DMS79 treated with DMSO at 0.1 percent for 48 hours (cell line): Measurements from ENCODE around the gene CNTFR.

Experiments
- DNase-seq: peaks from one replicate; lab custom pipeline; 2025; lab: John Stamatoyannopoulos, UW

CNTFR gene

DNA sequence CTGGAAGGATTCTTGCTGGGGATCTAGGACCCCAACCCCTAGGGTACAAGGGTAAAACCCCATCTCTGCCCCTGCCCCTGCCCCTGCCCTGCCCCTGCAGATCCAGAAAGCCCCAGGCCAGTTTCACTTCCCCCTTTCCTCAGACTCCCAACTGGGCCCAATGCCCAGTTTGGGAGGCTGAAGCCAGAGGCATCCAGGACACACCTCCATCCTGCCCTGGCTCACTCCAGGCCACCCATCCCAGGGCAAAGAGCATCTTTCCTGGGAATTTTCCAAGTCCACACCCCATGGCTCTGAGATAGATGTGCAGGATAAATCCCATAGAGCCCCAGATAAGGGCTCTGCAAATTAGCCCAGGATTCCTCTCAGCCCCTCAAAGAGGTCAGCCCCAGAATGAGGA, 17.4 kb downstream of the CNTFR start:
- DNase-seq = no peak

DNA sequence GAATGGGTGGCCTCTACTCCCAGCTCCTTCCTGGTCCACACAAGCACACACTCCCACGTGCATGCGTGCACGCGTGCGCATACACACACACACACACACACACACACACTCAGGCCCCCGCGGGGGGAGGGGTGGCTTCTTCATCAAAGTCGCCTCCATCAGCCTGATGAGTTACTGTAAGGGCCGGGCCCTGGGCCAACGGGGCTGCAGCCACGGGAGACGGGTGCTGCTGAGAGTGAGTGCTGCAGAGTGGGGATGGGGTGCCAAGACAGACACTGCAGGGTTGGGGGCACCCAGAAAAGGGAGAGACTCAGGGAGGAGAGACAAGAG, 18.1 kb downstream of the CNTFR start:
- no peak for DNase-seq

DNA sequence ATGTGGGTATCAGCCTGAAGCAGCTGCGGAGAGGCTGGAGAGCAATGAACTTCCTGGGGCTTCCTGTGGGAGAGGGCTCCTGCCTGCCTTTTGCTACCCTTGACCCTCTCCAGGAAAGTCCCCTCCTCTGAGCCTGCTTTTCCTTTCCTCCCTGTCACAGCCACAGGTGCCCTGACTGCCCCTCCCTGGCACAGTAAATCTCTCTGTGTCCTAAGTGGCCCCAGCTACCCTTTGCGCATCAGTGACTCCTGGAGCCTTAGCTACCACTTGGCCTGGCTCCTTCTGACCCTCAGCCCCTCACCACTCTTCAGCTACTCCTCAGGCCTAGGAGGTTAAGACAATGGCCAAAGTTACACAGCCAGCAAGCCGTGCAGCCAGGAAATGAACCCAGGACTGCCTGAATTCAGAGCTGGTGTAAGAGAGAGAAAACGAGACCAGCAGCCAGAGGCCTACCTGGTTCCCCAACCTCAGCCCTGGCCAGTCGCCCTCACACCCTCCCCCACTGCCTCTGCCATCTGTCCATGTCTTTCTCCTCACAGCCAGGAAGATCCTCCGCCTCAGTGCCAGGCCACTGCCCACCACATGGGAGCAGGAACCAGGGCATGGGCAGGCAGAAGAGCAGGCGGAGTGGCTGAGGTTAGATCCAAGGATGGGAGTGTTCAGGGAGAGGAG, 18.6 kb downstream of the CNTFR start:
- DNase-seq = no peak

DNA sequence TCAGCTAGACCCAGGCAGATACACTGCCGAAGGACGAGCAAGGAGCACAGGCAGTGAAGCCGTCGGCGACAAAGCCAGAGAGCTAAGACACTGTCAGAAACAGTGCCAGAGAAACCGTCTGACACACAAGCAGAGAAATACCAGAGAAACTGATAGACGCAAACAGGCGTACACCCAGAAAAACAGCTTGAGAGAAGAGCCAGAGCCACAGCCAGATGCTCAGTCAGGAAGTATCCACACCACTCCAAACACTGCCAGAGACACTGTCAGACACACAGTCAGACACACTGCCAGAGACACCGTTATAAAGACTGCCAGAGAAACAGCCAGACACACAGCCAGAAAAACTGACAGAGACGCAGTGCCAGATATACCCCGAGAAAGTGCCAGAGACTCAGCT, 19.1 kb downstream of the CNTFR start:
- DNase-seq = no peak

DNA sequence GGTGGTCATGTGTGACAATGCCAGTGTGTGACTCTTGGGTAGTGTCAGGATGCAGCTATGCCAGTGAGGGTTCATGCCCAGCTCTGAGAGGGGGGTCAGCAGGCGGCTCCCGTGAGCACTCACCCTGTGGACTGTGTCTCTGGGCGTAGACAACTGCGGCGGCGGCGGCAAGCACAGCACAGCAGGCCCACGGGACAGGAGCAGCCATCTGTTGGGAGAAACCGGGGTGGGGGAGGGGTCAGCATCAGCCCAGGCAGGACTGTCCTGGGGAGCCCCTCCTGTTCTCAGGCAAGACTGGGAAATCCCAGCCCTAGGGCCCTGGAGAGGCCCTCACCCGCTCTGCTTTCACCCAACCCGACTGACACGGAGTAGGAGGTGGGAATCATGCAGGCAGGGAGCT, 20.8 kb downstream of the CNTFR start:
- DNase-seq = no peak

DNA sequence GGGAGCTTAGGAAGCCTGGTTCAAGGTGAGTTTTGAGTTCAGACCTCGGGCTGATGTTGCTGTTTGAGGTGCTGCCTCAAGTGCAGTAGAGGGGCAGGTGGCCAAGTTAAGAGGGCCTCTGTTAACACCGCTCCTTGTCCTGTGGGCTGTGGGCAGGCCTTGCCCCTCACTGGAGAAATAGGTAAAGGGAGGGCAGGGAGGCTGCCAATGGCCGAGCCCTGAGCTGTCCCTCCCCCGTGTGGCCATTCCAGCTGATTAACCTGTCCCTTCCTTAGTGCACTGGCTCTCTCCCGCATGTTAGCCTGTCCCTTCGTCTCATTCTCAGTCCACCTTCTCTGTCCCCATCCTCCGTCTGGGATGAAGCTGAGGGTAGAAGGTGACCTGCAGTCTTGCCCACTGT, 21.4 kb downstream of the CNTFR start:
- no peak for DNase-seq

DNA sequence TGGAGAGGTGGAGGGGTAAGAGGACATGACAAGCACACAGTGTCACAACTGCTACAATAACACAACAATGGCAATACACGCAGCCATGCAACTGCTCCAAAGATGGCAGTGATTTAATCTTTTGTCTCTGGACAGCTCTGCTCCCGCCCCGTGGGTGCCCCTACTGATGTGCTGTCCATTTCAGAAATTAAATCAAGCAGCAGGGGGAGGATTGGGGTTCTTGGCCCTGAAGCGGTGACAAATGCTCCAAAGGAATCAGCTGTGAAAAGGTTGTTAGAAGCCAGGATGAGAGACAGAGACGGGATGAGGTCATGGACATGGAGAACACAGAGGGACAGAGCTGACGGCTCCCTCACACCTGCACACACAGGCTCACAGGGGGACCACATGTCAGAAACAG, 22.6 kb downstream of the CNTFR start:
- no peak for DNase-seq

DNA sequence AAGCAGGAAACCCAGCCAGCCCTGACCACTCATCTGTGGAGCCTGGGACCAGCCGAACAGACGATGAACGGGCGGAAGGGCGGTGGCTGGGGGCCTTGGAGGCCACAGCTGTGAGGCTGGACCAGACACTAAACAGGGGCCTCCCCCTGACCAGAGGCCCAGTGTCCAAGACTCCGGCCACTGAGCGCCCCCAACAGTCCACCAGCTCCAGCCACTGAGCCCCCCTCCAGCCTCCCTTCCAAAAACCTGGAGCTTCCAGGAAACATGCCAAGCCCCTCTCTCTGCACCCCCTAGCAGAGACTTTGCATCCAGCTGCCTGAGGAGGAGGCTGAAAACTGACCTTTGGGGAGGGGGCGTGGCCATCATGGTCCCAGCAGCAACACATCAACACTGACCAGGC, 23.2 kb downstream of the CNTFR start:
- DNase-seq = no peak

DNA sequence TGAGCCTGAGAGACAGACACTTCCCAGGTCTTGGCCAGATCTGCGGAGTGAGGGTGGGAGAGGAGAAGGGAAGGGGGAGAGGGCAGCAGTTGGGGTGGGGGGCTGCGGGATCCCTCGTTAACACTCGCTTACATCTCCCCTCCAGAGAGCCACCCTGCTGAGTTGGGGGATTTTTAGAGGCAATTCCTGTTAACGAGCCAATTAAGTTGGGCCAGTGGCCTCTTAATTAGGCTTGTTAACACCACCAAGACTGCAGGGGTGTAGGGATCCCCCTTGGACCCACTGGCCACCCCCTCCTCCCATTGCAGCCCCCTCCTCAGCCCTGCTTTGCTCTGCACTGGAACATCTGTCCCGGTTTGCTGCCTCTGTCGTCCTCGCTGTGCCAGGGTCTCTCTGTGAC, 23.7 kb downstream of the CNTFR start:
- no peak for DNase-seq

DNA sequence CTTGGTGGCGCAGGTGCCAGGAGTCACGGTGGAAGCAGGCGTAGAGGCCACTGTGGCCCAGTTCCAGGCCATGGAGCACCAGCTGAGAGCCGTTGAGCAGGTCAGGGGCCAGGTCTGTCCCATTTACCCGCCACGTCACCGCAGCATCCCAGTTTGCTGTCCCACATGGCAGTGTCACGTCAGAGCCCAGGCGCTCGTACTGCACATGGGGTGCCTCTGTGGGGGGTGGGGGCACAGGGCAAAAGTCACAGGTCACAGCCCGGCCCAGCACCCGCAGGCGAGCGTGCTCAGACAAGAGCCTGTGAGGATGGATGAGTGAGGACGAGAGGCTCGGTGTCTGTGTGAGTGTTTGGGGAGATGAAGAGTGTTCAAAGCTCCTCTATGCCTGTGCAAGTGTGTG, 24.9 kb downstream of the CNTFR start:
- DNase-seq = no peak

DNA sequence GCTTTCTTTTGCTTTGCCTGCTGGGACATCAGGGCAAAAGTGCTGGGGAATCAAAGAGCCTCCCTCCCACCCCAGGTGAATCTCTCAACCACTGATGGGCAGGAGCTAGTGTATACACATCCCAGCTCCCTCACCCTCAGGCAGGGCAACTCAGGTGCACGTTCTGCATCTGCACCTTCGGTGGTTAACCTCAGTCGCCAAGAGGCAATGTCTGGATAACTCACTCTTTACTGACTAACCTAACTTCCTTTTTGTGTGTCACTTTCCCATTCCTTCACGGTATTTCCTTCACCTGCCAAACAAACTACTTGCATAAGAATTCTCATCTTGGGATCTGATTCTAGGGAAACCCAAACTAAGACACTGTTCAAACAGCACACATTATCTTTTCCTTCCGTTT, 26.3 kb downstream of the CNTFR start:
- no peak for DNase-seq

DNA sequence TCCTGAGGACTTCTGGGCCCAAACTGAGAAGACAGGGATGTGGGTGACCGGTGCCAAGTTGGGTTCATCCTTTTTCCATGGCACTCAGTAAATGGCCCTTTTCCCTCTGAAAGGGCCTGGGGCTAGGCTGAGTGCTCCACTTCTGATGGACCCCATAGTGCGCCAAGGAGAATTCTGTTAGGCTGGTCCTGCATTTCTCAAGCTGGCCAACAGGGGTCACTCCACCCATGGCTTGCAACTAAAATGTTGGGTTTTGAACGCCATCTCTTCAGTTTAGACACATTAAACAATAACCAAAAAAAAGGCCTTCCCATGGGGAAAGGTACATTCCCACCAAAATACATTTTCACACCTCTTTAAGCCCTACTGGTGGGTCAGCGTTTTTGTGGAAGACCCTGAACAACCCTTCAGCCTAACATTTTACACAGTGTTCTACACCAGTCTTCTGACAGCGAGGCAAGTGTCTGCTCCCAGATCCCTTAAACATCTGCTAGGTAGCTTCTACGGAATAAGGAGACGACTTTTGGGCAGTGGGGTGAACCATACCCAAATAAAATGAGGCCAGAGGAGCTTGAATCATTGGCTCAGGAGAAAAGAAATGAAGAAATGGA, 27.3 kb downstream of the CNTFR start:
- no peak for DNase-seq

DNA sequence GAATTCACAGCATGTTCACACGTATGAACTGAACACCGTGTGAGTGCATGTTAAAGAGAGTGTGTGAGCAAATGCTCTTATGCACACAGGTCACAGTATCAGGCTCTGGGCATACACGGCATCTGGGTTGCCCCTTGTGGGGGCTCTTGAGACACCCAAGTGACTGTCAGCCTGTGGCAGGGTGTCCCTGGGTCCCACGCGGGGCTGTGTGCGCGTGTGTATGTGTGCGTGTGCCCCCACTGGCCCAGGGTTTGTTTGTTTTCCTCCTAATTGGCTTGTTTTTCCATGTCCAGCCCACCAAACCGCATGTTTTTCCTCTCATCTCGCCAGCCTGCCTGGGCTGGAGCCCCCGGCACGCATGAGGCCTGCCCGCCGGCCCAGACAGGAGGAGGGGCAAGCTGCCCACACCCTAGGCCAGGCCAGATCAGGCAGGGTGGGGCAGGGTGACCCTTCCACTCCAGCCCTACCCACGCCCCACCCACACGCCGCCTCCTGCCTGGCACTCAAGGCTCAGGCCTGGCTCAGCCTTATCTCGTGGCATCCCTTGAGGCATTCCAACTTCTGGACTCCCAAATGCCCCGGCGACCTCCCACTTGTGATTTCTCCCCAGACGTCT, 28.8 kb downstream of the CNTFR start:
- DNase-seq = no peak

DNA sequence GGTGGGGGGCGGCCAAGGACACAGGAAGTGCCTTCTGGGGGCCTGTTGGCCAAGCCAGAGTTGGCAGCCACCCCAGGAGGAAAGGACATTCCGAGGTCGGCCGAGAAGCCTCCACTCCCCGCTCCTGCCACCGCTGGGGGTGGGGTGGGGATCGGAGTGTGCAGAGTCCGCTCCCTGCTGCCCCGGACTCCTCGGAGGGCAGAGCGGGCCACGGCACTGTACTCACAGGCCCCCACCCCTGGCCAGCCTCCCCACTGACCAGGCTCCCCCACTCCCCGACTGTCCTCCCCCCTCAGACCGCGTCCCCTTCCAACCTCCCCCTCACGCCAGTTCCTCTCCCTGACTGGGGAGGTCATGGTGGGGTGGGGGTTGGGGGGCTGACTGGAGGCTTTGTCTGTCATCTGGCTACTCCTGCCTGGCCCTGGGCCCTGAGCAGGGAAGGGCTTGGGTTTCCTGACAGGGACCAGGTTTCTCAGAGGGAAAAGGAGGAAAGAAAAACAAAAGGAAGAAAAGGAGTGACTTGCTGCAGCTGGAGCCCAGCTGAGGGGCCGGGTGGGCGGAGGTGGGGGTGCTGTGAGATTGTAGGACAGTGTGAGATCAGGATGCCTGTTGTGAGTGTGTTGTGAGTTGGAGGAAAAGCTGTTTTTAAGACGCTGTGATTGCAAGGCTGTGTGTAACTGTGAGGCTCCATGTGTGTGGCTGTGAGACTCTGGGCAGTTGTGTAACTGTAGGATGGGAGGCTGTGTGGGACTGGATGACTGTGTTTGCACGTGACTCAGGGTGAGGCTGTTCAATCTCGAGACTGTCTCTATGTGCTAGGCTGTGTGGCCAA, 29.7 kb downstream of the CNTFR start:
- no peak for DNase-seq

DNA sequence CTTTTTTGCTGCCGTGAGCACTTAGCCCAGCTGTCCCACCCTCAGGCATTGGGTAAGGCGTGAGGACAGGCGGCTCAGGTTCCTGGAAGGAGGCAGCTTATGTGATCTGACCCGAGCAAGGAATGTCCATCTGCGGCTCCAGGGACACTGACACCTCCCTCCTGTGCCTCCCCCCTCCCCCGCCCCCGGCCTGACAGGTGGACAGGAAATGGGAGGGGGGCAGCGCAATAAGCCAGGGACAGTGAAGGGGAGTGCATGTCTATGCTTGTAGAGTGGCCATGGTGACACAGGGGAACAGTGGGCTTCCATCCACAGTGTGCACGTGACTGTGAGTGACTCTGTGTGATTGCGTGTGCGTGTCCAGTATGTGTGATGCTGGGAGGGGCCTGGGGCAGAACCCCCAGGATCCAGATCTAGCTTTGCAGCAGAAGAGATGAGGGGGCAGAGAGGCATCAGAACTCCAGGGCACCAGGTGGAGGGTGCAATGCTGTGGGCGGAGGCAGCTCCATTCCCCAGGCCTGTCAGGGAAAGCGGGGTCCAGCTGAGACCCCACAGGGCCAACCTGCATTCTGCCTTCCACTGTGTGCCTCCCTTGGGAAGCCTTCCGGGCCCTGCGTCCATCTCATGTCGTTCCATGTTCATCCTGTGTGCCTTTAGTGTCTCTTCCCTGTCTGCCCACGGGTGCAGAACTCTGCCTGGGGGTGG, 30.5 kb downstream of the CNTFR start:
- no peak for DNase-seq

DNA sequence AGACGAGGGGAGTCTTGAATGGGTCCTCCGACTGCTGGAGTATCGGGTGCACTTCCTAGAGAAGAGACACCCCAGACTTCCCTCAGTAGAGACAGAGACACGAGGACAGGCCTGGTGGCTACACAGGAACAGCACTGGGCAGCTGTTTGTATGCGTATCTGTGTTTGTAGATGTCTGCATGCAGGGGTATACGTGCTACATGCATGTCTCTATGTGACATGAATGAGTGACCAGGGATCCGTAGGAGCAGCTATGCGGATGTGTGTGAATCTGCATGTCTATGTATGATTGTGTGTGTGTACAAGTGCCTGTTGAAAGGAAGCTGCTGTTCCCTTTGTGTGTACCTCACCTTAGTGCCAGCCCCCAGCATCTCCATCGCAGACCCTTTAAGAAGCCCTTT, 31.2 kb downstream of the CNTFR start:
- DNase-seq = no peak

DNA sequence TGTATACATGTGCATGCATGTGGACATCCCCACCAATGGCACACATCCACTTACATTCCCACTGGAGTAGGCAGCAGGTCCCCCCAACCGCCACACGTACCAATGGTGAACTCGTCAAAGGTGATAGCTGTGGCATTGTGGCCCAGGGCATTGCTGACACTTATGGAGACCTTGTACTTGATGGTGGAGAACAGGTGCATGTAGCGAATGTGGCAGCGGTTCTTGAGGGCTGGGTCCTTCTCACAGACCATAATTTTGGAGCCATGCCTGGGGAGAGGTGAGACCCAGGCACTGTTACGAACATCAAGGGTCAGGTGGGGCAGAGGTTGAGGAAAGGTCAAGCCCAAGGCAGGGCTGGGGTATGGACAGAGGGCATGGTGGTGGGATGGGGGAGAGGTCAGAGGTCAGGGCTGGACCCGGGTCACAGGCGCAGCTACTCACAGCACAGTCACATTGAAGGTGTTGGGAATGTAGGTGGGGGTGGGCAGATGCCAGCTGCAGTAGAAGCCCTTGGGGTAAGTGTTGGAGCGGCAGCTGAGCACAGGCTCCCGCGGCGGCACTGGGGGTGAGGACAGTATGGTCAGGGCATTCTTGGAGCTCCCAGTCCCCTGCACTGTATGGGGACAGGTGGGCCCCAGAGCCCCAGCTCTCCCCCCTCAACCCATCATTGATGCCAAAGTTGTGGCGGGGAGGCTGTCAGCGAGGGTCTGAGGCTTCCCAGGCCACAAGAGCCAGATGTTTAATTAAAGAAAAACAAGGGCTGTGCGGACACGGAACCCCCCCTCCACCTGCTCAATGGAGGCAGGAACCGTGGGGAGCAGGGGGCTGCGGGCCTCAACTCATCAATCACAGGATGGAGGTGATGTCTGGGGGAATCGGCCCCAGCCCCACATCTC, 31.9 kb downstream of the CNTFR start:
- no peak for DNase-seq

DNA sequence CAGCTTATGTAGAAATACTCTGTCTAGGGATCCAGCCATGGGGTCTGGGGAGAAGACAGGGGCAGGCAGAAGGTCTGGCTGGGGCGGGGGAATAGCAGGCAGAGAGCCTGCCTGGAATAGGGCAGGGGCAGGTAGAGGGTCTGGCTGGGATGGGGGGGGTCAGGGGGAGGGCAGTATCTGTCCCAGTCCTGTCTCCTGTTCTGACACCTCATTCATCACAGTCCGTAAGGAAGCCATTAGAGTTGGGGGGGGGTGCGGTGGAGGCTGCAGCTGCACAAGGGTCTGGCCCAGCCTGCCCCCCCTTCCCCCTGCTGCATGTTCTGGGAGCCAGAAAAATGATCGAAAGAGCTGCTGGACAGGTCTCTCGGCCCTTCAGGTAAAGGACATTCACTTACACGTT, 32.6 kb downstream of the CNTFR start:
- DNase-seq = no peak

DNA sequence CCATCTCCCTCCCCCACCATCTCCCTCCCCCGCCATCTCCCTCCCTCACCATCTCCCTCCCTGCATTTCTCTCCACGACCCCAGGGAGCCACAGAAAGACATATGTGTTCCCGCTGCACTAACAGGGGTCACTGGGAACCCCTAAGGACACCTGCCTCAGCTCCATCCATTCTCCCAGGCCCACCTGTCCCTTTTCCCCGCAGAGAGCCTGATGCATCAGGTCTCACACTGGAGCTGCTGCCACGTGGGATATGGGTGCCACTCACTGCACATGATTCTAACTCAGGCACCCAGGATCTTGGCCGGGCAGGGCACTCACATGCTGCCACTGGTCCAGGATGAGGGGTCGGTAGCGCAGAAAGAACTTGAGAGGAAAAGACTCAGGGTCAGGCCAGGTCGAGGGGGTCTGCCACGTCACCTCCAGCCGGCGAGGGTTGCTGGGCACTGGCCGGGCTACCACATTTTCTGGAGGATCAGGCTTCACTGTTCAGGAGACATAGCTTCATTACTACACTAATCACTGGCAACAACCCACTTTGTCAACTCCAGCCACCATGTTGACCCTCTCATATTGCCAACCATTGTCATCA, 33.5 kb downstream of the CNTFR start:
- no peak for DNase-seq

DNA sequence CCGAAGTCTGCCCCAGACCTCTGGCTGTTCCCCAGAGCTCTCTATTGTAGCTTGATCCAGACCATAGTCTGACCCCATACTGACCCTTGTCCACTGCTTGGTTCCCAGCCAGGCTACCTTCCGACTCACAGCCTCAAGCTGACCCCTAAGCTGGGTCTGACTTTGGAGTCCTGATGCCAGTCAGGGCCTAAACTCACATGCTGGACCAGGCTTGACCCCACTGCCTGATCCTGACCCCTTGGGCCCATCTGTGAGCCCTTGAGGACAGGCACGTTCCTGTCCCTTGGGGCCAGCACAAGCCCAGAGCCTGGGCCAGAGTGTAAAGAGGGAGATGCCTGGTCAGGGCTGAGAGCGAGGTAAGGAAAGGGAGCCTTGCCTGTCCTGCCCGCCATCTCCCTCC, 34.0 kb downstream of the CNTFR start:
- no peak for DNase-seq

DNA sequence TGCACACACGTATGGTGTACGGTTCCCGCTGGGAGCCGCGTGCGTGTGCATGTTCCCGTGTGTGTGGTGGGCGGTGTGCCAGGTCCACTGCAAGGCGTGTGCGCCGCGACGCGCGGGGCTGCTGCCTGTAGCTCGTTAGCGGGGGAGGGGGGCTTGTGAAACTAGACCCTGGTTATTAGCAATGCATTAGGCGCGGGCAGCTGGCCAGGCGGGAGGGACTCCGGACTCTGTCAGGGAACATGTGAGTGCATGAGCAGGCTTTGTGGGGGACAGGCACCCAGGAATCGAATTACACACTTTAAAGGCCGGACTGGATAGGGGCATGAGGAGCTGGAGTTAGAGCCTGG, 34.5 kb downstream of the CNTFR start:
- peak; percentile 83 for DNase-seq
